Ovary (tissue), 3 donors: Measurements from ENCODE around the gene TXNRD2.

Source experiments
- POLR2A ChIP-seq: fragments of 450-650 bp; IDR thresholded peaks from one replicate; pipeline ENCODE4 v1.6.1; 2017; ENCODE audit warnings: antibody characterized with exemption, mild to moderate bottlenecking, moderate library complexity
- TF ChIP-seq, protein P1 (sequence below), 3 donors: fragments of 450-650 bp in 2 of 3; fragments of 200-600 bp in 1 of 3; IDR thresholded peaks; one replicate each; pipeline versions ENCODE4 v1.5.1 to v1.8.0; 2016 to 2022; ENCODE audit warnings: antibody characterized with exemption in 3 of 3, mild to moderate bottlenecking in 1 of 3
- donor health status: DM: no; HTN: no; CAD: no.

DNA sequence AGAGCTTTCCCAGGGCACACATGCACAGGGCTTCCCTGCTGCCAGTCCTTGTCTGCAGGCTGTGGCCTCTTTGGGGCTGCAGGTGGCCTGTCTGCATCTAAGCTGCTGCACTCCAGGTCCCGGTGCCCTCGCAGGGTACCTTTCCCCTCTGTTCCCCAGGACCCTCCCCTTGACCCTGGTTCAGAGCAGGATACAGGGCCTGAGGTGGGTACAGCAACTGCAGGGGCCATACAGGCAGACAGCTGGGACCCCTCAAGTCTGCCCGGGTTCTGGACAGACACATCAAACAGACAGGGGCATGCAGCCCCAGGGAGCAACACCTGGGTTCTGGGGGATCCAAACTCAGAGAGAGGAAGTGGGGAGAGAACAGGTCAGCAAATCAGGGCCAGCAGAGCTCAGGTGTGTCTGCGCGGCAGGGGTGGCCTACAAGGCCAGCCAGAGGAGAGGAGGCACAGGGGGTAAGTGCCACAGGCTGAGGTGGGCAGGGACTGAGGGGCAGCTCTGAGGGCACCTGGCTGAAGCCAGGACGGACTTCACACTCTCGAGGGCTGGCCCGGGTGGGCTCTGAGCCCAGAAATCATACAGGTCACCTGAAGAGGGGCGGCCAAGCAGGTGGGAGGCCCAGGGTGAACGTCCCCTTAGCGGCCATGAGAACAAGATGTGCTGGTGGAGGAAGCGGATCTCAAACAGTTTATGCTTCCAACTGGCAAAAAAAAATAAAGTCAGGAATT lies 29.9 kb downstream of the TXNRD2 start:
- no peak for TF ChIP-seq POLR2A
- TF ChIP-seq, protein P1, sequence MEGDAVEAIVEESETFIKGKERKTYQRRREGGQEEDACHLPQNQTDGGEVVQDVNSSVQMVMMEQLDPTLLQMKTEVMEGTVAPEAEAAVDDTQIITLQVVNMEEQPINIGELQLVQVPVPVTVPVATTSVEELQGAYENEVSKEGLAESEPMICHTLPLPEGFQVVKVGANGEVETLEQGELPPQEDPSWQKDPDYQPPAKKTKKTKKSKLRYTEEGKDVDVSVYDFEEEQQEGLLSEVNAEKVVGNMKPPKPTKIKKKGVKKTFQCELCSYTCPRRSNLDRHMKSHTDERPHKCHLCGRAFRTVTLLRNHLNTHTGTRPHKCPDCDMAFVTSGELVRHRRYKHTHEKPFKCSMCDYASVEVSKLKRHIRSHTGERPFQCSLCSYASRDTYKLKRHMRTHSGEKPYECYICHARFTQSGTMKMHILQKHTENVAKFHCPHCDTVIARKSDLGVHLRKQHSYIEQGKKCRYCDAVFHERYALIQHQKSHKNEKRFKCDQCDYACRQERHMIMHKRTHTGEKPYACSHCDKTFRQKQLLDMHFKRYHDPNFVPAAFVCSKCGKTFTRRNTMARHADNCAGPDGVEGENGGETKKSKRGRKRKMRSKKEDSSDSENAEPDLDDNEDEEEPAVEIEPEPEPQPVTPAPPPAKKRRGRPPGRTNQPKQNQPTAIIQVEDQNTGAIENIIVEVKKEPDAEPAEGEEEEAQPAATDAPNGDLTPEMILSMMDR (IDR thresholded peaks at IDR 0.05), result no peak
